Sigmoid colon (tissue), 7 donors: Measurements from ENCODE around the gene ROPN1L. TPM values are rescaled to one million over a fixed set of nuclear protein-coding genes. Genes with fewer than 3 reads are reported as not detected.

Source experiments
- DNase-seq: peaks from one replicate; pipeline ENCODE4 v3.0.0-alpha.2; 2019
- H3K27ac ChIP-seq, 4 donors: fragments of 200-600 bp; sonication (generic); one replicate each; pipeline ENCODE4 v1.5.1; 2016 to 2019; ENCODE audit warnings: mild to moderate bottlenecking in 1 of 4
- H3K27me3 ChIP-seq, 3 donors: fragments of 200-600 bp; sonication (generic); one replicate each; pipeline ENCODE4 v1.5.1; 2019; ENCODE audit warnings: mild to moderate bottlenecking in 1 of 3
- H3K36me3 ChIP-seq, 4 donors: fragments of 200-600 bp; sonication (generic); one replicate each; pipeline ENCODE4 v1.5.1; 2016 to 2019
- H3K4me1 ChIP-seq, 4 donors: fragments of 200-600 bp; sonication (generic); one replicate each; pipeline ENCODE4 v1.5.1; 2017 to 2019
- H3K4me3 ChIP-seq, 4 donors: fragments of 200-600 bp; sonication (generic); one replicate each; pipeline ENCODE4 v1.5.1; 2017 to 2019; ENCODE audit warnings: mild to moderate bottlenecking in 2 of 4, moderate library complexity in 1 of 4
- H3K9me3 ChIP-seq, 4 donors: fragments of 200-600 bp in 3 of 4; sonication (generic) in 3 of 4; one replicate each; pipeline versions ENCODE4 v1.5.1 to v1.6.1; 2013 to 2019
- EP300 ChIP-seq, 4 donors: sonication (generic); formaldehyde crosslinking; IDR thresholded peaks; one replicate each; pipeline ENCODE4 v1.6.1; 2017; ENCODE audit warnings: antibody characterized with exemption in 4 of 4
- POLR2A ChIP-seq, 2 donors: fragments of 450-650 bp; IDR thresholded peaks; one replicate each; pipeline ENCODE4 v1.6.1; 2016; ENCODE audit warnings: antibody characterized with exemption in 2 of 2, mild to moderate bottlenecking in 2 of 2, moderate library complexity in 2 of 2
- POLR2AphosphoS5 ChIP-seq, 4 donors: sonication (generic); formaldehyde crosslinking; IDR thresholded peaks; one replicate each; pipeline ENCODE4 v1.6.1; 2017; ENCODE audit warnings: antibody characterized with exemption in 4 of 4
- whole genome bisulfite sequencing, 2 donors: extraction: QIAGEN DNeasy Blood & Tissue Kit; methylation state at CpG; one replicate each; pipeline ENCODE4 v1.1.7; 2013; 5-methylcytosine and 5-hydroxymethylcytosine counted together
- intact Hi-C: fragments of 100-400 bp; cut with DNase I; formaldehyde crosslinking; loops from one replicate; pipeline ENCODE4 v1.15.1; 2023
- polyA plus RNA-seq, 3 donors: library from polyadenylated mRNA; stranded (reverse); fragments of 200-250 nt; gene quantifications; one replicate each; pipeline ENCODE4 v1.2.3, GENCODE V29; 2013
- total RNA-seq, 4 donors: library from RNA; depleted of rRNA; stranded (reverse); fragments of >200 nt; gene quantifications; one replicate each; pipeline ENCODE4 v1.1.0, GENCODE V29; 2016
- TF ChIP-seq, protein P1 (sequence below), 4 experiments: fragments of 450-650 bp in 3 of 4; fragments of 200-600 bp in 1 of 4; IDR thresholded peaks; one replicate each; pipeline ENCODE4 v1.5.1; 2016 to 2019; ENCODE audit warnings: antibody characterized with exemption in 4 of 4, mild to moderate bottlenecking in 3 of 4, moderate library complexity in 2 of 4
- donor health status: healthy with polysubstance abuse.
- donor health status: Bipolar disorder and iron deficiency.
- donor health status: healthy.

The ROPN1L gene
- total and polyA plus RNA-seq, 7 donors: 0.35 to 2.4 (median 1.3) TPM; not detected in 3

DNA sequence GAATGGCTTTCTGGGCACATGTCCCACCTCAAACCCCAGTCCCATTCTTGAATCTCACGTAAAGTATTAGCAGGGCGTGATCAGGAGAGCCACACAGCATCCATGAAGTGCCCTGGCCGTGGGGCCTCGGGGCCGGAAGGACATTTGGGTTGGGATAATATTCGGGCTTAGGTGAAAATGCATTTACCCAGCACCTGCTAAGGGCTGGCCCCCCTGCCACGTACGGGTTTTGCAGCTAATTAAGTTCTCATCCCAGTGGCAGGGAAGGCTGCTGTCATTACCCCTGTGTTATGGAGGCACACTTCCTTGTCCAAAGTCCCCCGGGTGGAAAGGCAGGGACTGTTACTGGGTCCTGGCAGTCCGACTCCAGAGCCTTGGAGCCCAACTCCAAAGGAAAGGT, 29.0 kb downstream of the ROPN1L start:
- H3K27me3 ChIP-seq: no peaks in the 10 kb centered on the region
- intact Hi-C loops: no loop called here
- WGBS, 2 donors: 72 to 92% methylated on average over 10 of the region's 10 CpGs

DNA sequence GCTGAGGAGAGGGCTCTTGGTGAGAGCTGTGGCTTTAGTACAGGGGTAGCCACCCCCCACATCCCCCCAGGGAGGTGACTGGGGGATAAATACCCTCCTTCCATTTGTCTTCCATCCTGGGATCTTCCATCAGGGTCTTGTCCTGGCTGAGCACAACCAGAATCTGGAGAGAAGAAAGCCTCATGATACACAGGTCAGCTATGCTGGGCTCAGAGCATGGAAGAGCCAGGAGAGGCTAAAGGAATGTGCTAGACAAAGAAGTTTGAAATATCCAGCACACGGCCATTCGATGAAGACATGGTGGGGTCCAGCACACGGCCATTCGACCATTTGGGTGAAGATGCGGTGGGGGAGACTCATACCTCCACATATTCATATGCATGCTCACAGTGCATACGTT, 30.0 kb downstream of the ROPN1L start:
- H3K9me3 ChIP-seq: peaks cover 0 to 8% (median 0%) of the 10 kb centered on the region in 4 donors

More for the DNA sequence above, 29.0 kb downstream of the ROPN1L start:
- Histone ChIP-seq H3K4me3 (no peak overlapping the region), H3K36me3 (no peaks in the 10 kb centered on the region), H3K4me1 (no peaks in the 10 kb centered on the region), H3K9me3 (peaks cover 0 to 4% (median 0%) of the 10 kb centered on the region in 4 donors), H3K27ac (no peak overlapping the region)
- DNase-seq: no peak
- TF ChIP-seq POLR2A (IDR thresholded peaks at IDR 0.05) (no peak), EP300 (IDR thresholded peaks at IDR 0.05) (no peak), POLR2AphosphoS5 (IDR thresholded peaks at IDR 0.05) (no peak)
- TF ChIP-seq, protein P1, sequence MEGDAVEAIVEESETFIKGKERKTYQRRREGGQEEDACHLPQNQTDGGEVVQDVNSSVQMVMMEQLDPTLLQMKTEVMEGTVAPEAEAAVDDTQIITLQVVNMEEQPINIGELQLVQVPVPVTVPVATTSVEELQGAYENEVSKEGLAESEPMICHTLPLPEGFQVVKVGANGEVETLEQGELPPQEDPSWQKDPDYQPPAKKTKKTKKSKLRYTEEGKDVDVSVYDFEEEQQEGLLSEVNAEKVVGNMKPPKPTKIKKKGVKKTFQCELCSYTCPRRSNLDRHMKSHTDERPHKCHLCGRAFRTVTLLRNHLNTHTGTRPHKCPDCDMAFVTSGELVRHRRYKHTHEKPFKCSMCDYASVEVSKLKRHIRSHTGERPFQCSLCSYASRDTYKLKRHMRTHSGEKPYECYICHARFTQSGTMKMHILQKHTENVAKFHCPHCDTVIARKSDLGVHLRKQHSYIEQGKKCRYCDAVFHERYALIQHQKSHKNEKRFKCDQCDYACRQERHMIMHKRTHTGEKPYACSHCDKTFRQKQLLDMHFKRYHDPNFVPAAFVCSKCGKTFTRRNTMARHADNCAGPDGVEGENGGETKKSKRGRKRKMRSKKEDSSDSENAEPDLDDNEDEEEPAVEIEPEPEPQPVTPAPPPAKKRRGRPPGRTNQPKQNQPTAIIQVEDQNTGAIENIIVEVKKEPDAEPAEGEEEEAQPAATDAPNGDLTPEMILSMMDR (IDR thresholded peaks at IDR 0.05): no peak

DNA sequence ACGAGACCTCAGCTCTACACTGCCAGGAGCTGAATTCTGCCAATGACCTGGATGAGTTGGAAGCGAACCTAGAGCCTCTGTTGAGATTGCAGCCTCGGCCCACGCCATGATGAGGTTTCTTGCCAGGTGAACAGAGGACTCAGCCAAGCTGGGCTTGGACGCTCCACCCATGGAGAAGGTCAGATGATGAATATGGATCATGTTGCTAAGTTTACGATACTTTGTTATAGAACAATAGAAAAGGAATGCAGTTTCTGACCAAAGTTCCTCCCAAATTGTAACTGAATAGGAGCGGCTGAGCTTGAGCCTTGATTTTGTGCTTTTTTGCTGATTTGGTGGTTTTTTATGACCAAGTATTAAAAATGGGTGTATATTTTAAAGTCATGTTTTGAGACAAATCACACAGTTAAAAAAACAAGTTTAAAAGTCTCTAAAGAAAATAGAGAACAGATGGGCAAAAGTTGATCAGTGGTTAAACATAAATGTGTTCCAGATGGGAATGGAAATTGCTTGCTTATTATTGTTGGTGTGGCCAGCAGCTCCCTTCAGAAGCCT, 32.9 kb downstream of the ROPN1L start:
- Histone ChIP-seq H3K9me3 (peaks cover 0 to 8% (median 0%) of the 10 kb centered on the region in 4 donors), H3K36me3 (no peaks in the 10 kb centered on the region), H3K4me3 (no peak overlapping the region), H3K4me1 (no peaks in the 10 kb centered on the region), H3K27ac (no peak overlapping the region), H3K27me3 (no peaks in the 10 kb centered on the region)
- TF ChIP-seq, protein P1 (IDR thresholded peaks at IDR 0.05): no peak
- TF ChIP-seq EP300 (IDR thresholded peaks at IDR 0.05) (no peak), POLR2A (IDR thresholded peaks at IDR 0.05) (no peak), POLR2AphosphoS5 (IDR thresholded peaks at IDR 0.05) (no peak)
- intact Hi-C loops: no loop called here
- WGBS, 2 donors: 83 to 93% methylated on average over 7 of the region's 7 CpGs
- no peak for DNase-seq

More for the DNA sequence above, 30.0 kb downstream of the ROPN1L start:
- H3K4me1 ChIP-seq: no peaks in the 10 kb centered on the region
- H3K4me3 ChIP-seq: no peak overlapping the region
- TF ChIP-seq, protein P1 (IDR thresholded peaks at IDR 0.05): no peak
- no peak for DNase-seq
- H3K36me3 ChIP-seq: no peaks in the 10 kb centered on the region
- no peaks in the 10 kb centered on the region for H3K27me3 ChIP-seq
- 95% methylated on average over 6 of the region's 6 CpGs for WGBS, 2 donors
- intact Hi-C loops: no loop called here
- no peak overlapping the region for H3K27ac ChIP-seq

DNA sequence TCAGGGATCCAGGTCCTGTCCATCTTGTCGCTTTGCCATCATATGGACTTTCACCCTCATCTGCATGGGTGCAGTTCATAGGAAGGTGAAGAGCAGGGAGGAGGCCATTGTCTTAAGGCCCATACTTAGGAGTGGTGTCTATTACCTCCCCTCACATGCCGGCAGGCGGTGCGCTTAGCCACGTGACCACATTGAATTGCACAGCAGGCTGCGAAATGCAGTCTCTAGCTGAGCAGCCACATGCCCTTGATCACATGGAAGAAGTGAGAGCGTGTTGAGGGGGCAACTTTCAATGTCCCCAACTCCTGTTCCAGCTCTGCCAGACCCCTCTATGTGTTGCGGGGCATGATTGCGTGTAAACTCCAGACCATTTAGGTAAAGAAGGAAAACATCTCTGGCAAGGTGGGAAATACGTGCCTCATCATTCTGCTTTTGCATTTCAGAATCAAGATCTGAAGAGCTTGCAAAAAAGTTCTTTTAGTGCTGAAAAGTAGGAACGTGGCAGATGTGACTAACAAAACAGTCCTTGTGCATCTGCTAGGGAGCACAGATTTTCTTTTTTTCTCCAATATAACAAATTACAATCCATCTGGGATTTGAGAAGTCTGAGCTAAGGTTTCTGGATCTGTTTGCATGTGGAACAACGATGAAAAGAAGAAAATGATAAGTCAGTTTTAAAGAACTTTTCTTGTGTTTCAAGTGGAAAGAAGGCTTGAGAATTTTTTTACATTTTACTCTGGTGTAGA, 34.4 kb downstream of the ROPN1L start:
- H3K4me1 ChIP-seq: no peaks in the 10 kb centered on the region
- H3K27ac ChIP-seq: no peak overlapping the region
- no peaks in the 10 kb centered on the region for H3K27me3 ChIP-seq
- TF ChIP-seq POLR2AphosphoS5 (IDR thresholded peaks at IDR 0.05) (no peak), POLR2A (IDR thresholded peaks at IDR 0.05) (no peak), EP300 (IDR thresholded peaks at IDR 0.05) (no peak)
- TF ChIP-seq, protein P1 (IDR thresholded peaks at IDR 0.05): no peak
- peaks cover 0 to 8% (median 0%) of the 10 kb centered on the region in 4 donors for H3K9me3 ChIP-seq
- no peak overlapping the region for H3K4me3 ChIP-seq
- intact Hi-C loops: no loop called here
- no peaks in the 10 kb centered on the region for H3K36me3 ChIP-seq
- WGBS, 2 donors: 91 to 93% methylated on average over 12 of the region's 12 CpGs
- no peak for DNase-seq
